GM12872 (cell line): Measurements from ENCODE around the gene SAE1.

Experiments
- CTCF ChIP-seq: IDR thresholded peaks from 3 replicates; pipeline ENCODE4 v1.5.1; 2011; ENCODE audit warnings: low read depth, mild to moderate bottlenecking, low read length, moderate library complexity; ENCODE audit not compliant: insufficient read depth

The SAE1 gene

GRCh38 chr19:47112166-47112996 lies 18.3 kb upstream of the SAE1 start:
- TF ChIP-seq CTCF: no peak

- no peak for TF ChIP-seq CTCF
These were observed 17.4 kb upstream of the SAE1 start, which contains the start of gene ZC3H4 for GRCh38 chr19:47112997-47113849. Gene ZC3H4 (minus strand): TSS chr19:47113776. CDS start chr19:47112584, 1,192 bp downstream.

- no peak for TF ChIP-seq CTCF
These were observed 16.6 kb upstream of the SAE1 start for GRCh38 chr19:47113850-47114651.

GRCh38 chr19:47120470-47121067 lies 10.1 kb upstream of the SAE1 start:
- no peak for TF ChIP-seq CTCF

GRCh38 chr19:47122359-47123335 lies 8.0 kb upstream of the SAE1 start:
- no peak for TF ChIP-seq CTCF

GRCh38 chr19:47123406-47123805 lies 7.2 kb upstream of the SAE1 start:
- TF ChIP-seq CTCF: no peak
